IMR-90 (cell line): ENCODE data around the gene FAF1. TPM values are rescaled to one million over a fixed set of nuclear protein-coding genes. Genes with fewer than 3 reads are reported as not detected.

ENCODE experiments used
- ATAC-seq: fragments of 200-7000 bp; cut with Tn5 transposase; 2 replicates; pipeline ENCODE4 v1.9.1; 2020; ENCODE audit warnings: low read depth, mild to moderate bottlenecking, moderate library complexity
- BruUV-seq: library from RNA; stranded (reverse); fragments of 400-500 nt; replicated peaks from 2 replicates; lab custom pipeline; 2021; lab: Mats Ljungman, UMichigan
- CTCF ChIA-PET: fragments of 300-600 bp; formaldehyde crosslinking; extraction: SDS; loops from one replicate; lab custom pipeline; 2021; ENCODE audit warnings: antibody characterized with exemption; lab: Yijun Ruan, JAX
- POLR2A ChIA-PET: fragments of 300-600 bp; sonication (Branson Sonifier 250); formaldehyde crosslinking; loops from one replicate; lab custom pipeline; 2022; ENCODE audit warnings: antibody characterized with exemption; ENCODE audit not compliant: unreplicated experiment; lab: Charles Lee
- DNase-seq: peaks from one replicate; pipeline ENCODE4 v3.0.0; 2013
- H2AFZ ChIP-seq: replicated peaks from 2 replicates; pipeline ENCODE3; 2013; ENCODE audit warnings: low read length, mild to moderate bottlenecking; ENCODE audit not compliant: poor library complexity
- H2AK5ac ChIP-seq: 2 replicates; pipeline ENCODE4 v1.6.1; 2013; ENCODE audit warnings: low read depth, low read length, inconsistent platforms
- H2AK9ac ChIP-seq: replicated peaks from 2 replicates; pipeline ENCODE3; 2013; ENCODE audit warnings: mild to moderate bottlenecking, low read depth, low read length, moderate library complexity; ENCODE audit not compliant: poor library complexity
- H2BK120ac ChIP-seq: 2 replicates; pipeline ENCODE4 v1.6.1; 2013; ENCODE audit warnings: low read depth, low read length, inconsistent platforms
- H2BK15ac ChIP-seq: 3 replicates; pipeline ENCODE4 v1.6.1; 2013; ENCODE audit warnings: low read depth, low read length, inconsistent platforms
- H2BK20ac ChIP-seq: 2 replicates; pipeline ENCODE4 v1.6.1; 2013; ENCODE audit warnings: low read depth, mild to moderate bottlenecking, inconsistent platforms, low read length, moderate library complexity
- H2BK5ac ChIP-seq: 2 replicates; pipeline ENCODE4 v1.6.1; 2013; ENCODE audit warnings: mild to moderate bottlenecking, low read depth, low read length, inconsistent platforms; ENCODE audit not compliant: poor library complexity, severe bottlenecking
- H3K14ac ChIP-seq: replicated peaks from 2 replicates; pipeline ENCODE4 v1.6.1; 2013; ENCODE audit warnings: low read depth, low read length, inconsistent platforms
- H3K18ac ChIP-seq: 2 replicates; pipeline ENCODE4 v1.6.1; 2013; ENCODE audit warnings: low read depth, low read length, control low read depth
- H3K23ac ChIP-seq: 2 replicates; pipeline ENCODE4 v1.6.1; 2013; ENCODE audit warnings: low read depth, low read length, inconsistent platforms
- H3K27ac ChIP-seq: 2 replicates; pipeline ENCODE4 v1.5.1; 2013; ENCODE audit warnings: mild to moderate bottlenecking, control low read depth, low read length; ENCODE audit not compliant: insufficient read depth
- H3K27me3 ChIP-seq: 2 replicates; pipeline ENCODE4 v1.6.1; 2013; ENCODE audit warnings: low read length; ENCODE audit not compliant: control insufficient read depth, insufficient read depth
- H3K36me3 ChIP-seq: 2 replicates; pipeline ENCODE4 v1.6.1; 2013; ENCODE audit warnings: low read length, mixed read lengths; ENCODE audit not compliant: control insufficient read depth, insufficient read depth
- H3K4ac ChIP-seq: 2 replicates; pipeline ENCODE4 v1.6.1; 2013; ENCODE audit warnings: low read depth, low read length, inconsistent platforms
- H3K4me1 ChIP-seq: 2 replicates; pipeline ENCODE4 v1.6.1; 2013; ENCODE audit warnings: low read length, mixed read lengths; ENCODE audit not compliant: control insufficient read depth, insufficient read depth
- H3K4me2 ChIP-seq: 2 replicates; pipeline ENCODE4 v1.6.1; 2013; ENCODE audit warnings: low read depth, mild to moderate bottlenecking, control low read depth, low read length, moderate library complexity
- H3K4me3 ChIP-seq: 2 replicates; pipeline ENCODE4 v1.5.1; 2013; ENCODE audit warnings: low read depth, mild to moderate bottlenecking, control low read depth, low read length, moderate library complexity; ENCODE audit not compliant: insufficient read depth
- H3K56ac ChIP-seq: 2 replicates; pipeline ENCODE4 v1.6.1; 2013; ENCODE audit warnings: low read length, inconsistent platforms; ENCODE audit not compliant: insufficient read depth; ENCODE audit errors: extremely low read depth
- H3K79me1 ChIP-seq, 2 experiments: 2 replicates each; pipeline ENCODE4 v1.6.1; 2013; ENCODE audit warnings: low read length in 2 of 2, inconsistent platforms in 1 of 2, low read depth in 1 of 2
- H3K9ac ChIP-seq: 2 replicates; pipeline ENCODE4 v1.6.1; 2013; ENCODE audit warnings: low read depth, low read length, control low read depth
- H3K9me1 ChIP-seq: 2 replicates; pipeline ENCODE4 v1.6.1; 2013; ENCODE audit warnings: low read length, inconsistent platforms; ENCODE audit not compliant: insufficient read depth
- H3K9me3 ChIP-seq: 2 replicates; pipeline ENCODE4 v1.6.1; 2013; ENCODE audit warnings: low read length; ENCODE audit not compliant: control insufficient read depth, insufficient read depth
- H4K20me1 ChIP-seq: 2 replicates; pipeline ENCODE4 v1.6.1; 2013; ENCODE audit warnings: low read length, inconsistent platforms; ENCODE audit not compliant: insufficient read depth
- H4K5ac ChIP-seq: 2 replicates; pipeline ENCODE4 v1.6.1; 2013; ENCODE audit warnings: mild to moderate bottlenecking, low read depth, low read length, control low read depth
- H4K8ac ChIP-seq, 2 experiments: 2 replicates each; pipeline ENCODE4 v1.6.1; 2013; ENCODE audit warnings: low read depth in 2 of 2, low read length in 2 of 2, control low read depth in 1 of 2, inconsistent platforms in 1 of 2
- H4K91ac ChIP-seq: 2 replicates; pipeline ENCODE4 v1.6.1; 2013; ENCODE audit warnings: low read depth, low read length, inconsistent platforms; ENCODE audit not compliant: insufficient read depth
- CEBPB ChIP-seq: IDR thresholded peaks from 2 replicates; pipeline ENCODE4 v1.6.1; 2012; ENCODE audit warnings: low read depth, low read length, improper control_type of control experiment
- FOS ChIP-seq: fragments of 150-350 bp; IDR thresholded peaks from 2 replicates; pipeline ENCODE4 v1.6.1; 2016; ENCODE audit warnings: low read depth, low read length
- MAFK ChIP-seq: IDR thresholded peaks from 2 replicates; pipeline ENCODE4 v1.6.1; 2012; ENCODE audit warnings: low read depth, low read length, improper control_type of control experiment
- MAZ ChIP-seq: IDR thresholded peaks from 2 replicates; pipeline ENCODE4 v1.6.1; 2012; ENCODE audit warnings: low read depth, mild to moderate bottlenecking, low read length, improper control_type of control experiment, moderate library complexity, borderline replicate concordance
- RFX5 ChIP-seq: IDR thresholded peaks from 2 replicates; pipeline ENCODE4 v1.8.0; 2012; ENCODE audit warnings: low read depth, mild to moderate bottlenecking, low read length, moderate library complexity
- WGBS, 2 experiments: methylation state at CpG; one replicate each; pipeline versions ENCODE4 v1.1.5 to v1.1.7; 2013; ENCODE audit warnings: missing lambda C conversion rate in 2 of 2; ENCODE audit not compliant: insufficient read length in 1 of 2; ENCODE audit errors: extremely low coverage in 2 of 2; 5-methylcytosine and 5-hydroxymethylcytosine counted together
- dilution Hi-C: fragments of 300-500 bp; cut with HindIII; formaldehyde crosslinking; loops from one replicate; pipeline ENCODE4 v1.14.3; 2018; ENCODE audit warnings: low sequenced_read_pairs; ENCODE audit not compliant: unreplicated experiment
- in situ Hi-C: fragments of 300-500 bp; cut with MboI; formaldehyde crosslinking; loops from 3 replicates; pipeline ENCODE4 v1.14.3; 2019; ENCODE audit warnings: low sequenced_read_pairs, inconsistent platforms, mixed read lengths
- intact Hi-C: fragments of 100-400 bp; cut with micrococcal nuclease; formaldehyde crosslinking; loops from 2 replicates; pipeline ENCODE4 v1.10.0; 2022
- polyA plus RNA-seq, 3 experiments: library from polyadenylated mRNA; depleted of rRNA; stranded (reverse); fragments of >200 nt; gene quantifications; 2 replicates each; pipeline ENCODE4 v1.2.3, GENCODE V29; 2012; ENCODE audit warnings: low replicate concordance in 1 of 3
- total RNA-seq: library from RNA; depleted of rRNA; stranded (reverse); fragments of >200 nt; gene quantifications from 2 replicates; pipeline ENCODE4 v1.2.3, GENCODE V29; 2012
- TF ChIP-seq, protein P1 (sequence below): fragments of 150-350 bp; IDR thresholded peaks from 2 replicates; pipeline ENCODE4 v1.6.1; 2016; ENCODE audit warnings: low read depth, mild to moderate bottlenecking, low read length, moderate library complexity, borderline replicate concordance

Gene FAF1
- total and polyA plus RNA-seq, 2 of the 4 experiments (the other 2 are of a cell fraction): 18.8 to 72.9 TPM

DNA sequence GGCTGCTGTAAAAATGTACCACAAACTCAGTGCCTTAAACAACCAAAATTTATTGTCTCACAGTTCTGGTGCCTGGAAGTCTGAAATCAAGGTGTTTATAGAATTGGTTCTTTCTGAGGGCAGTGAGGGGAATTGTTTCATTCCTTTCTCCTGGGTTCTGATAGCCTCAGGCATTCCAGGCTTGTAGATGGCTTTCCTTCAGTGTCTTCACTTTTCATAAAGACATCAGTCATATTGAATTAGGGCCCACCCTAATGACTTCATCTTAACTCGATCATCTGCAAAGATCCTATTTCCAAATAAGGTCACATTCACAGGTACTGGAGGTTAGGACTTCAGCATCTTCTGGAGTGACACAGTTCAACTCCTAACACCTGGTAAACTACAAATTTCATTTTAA, 25.0 kb upstream of the FAF1 start:
- Histone ChIP-seq H3K79me1 (peaks cover 2 to 11% of the 10 kb centered on the region in 2 experiments; a peak in 1 of 4 replicates), H2BK5ac (no peak overlapping the region), H2BK15ac (no peak overlapping the region), H3K36me3 (no peaks in the 10 kb centered on the region), H3K4me1 (no peaks in the 10 kb centered on the region), H3K27me3 (no peaks in the 10 kb centered on the region), H3K27ac (no peak overlapping the region), H2AFZ (no peak overlapping the region), H2BK120ac (no peak overlapping the region), H3K9me3 (no peaks in the 10 kb centered on the region), H3K56ac (no peak overlapping the region), H3K9ac (no peak overlapping the region), H3K23ac (no peak overlapping the region), H2AK5ac (no peak overlapping the region), H3K9me1 (no peaks in the 10 kb centered on the region), H3K4me2 (no peak overlapping the region), H4K91ac (no peak overlapping the region), H3K18ac (no peak overlapping the region), H2AK9ac (no peak overlapping the region), H2BK20ac (no peak overlapping the region), H3K4ac (no peak overlapping the region), H4K20me1 (no peaks in the 10 kb centered on the region), H4K5ac (no peak overlapping the region), H4K8ac (no peak overlapping the region), H3K4me3 (no peak overlapping the region), H3K14ac (no peak overlapping the region)
- TF ChIP-seq MAFK (no peak), MAZ (no peak), RFX5 (no peak), CEBPB (no peak), FOS (no peak)
- TF ChIP-seq, protein P1, sequence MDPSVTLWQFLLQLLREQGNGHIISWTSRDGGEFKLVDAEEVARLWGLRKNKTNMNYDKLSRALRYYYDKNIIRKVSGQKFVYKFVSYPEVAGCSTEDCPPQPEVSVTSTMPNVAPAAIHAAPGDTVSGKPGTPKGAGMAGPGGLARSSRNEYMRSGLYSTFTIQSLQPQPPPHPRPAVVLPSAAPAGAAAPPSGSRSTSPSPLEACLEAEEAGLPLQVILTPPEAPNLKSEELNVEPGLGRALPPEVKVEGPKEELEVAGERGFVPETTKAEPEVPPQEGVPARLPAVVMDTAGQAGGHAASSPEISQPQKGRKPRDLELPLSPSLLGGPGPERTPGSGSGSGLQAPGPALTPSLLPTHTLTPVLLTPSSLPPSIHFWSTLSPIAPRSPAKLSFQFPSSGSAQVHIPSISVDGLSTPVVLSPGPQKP: no peak
- no TSS peak for BruUV-seq
- ChIA-PET POLR2A (no interaction called here), CTCF (no interaction called here)
- dilution Hi-C loops (no loop called here), intact Hi-C loops (no loop called here), in situ Hi-C loops (no loop called here)
- no CpG with 5 or more reads among the region's 1 CpG for WGBS, 2 experiments
- ATAC-seq: no peak
- no peak for DNase-seq
